Hepatocyte (in vitro differentiated cells): ENCODE results near the gene PARP1. TPM values are rescaled to one million over a fixed set of nuclear protein-coding genes. Genes with fewer than 3 reads are reported as not detected.

ENCODE experiments used
- DNase-seq: peaks from one replicate; pipeline ENCODE4 v3.0.0-alpha.2; 2016; ENCODE audit warnings: low spot score
- H2AFZ ChIP-seq: fragments of 200-600 bp; sonication (generic); 2 replicates; pipeline ENCODE4 v1.6.0; 2016; ENCODE audit warnings: antibody characterized with exemption, mild to moderate bottlenecking
- H3K27ac ChIP-seq: fragments of 200-600 bp; sonication (generic); 2 replicates; pipeline ENCODE4 v1.5.1; 2016; ENCODE audit warnings: mild to moderate bottlenecking
- H3K27me3 ChIP-seq: fragments of 200-600 bp; sonication (generic); 2 replicates; pipeline ENCODE4 v1.6.1; 2016
- H3K36me3 ChIP-seq: fragments of 200-600 bp; sonication (generic); replicated peaks from 2 replicates; pipeline ENCODE4 v1.5.1; 2016; ENCODE audit warnings: low read depth; ENCODE audit not compliant: insufficient read depth
- H3K4me1 ChIP-seq: fragments of 200-600 bp; sonication (generic); 2 replicates; pipeline ENCODE4 v1.5.1; 2016; ENCODE audit warnings: mild to moderate bottlenecking, moderate library complexity; ENCODE audit not compliant: insufficient read depth
- H3K4me2 ChIP-seq: fragments of 200-600 bp; sonication (generic); 2 replicates; pipeline ENCODE4 v1.6.0; 2016
- H3K4me3 ChIP-seq: fragments of 200-600 bp; sonication (generic); 2 replicates; pipeline ENCODE4 v1.5.1; 2016; ENCODE audit warnings: mild to moderate bottlenecking
- H3K79me2 ChIP-seq: fragments of 200-600 bp; sonication (generic); 2 replicates; pipeline ENCODE4 v1.6.0; 2017; ENCODE audit warnings: mild to moderate bottlenecking
- H3K9me2 ChIP-seq: fragments of 200-600 bp; sonication (generic); replicated peaks from 2 replicates; pipeline ENCODE4 v1.6.0; 2017; ENCODE audit warnings: mild to moderate bottlenecking; ENCODE audit not compliant: insufficient read depth
- H3K9me3 ChIP-seq: fragments of 200-600 bp; sonication (generic); 2 replicates; pipeline ENCODE4 v1.5.1; 2016; ENCODE audit warnings: low read depth, mild to moderate bottlenecking
- H4K20me1 ChIP-seq: fragments of 200-600 bp; sonication (generic); 2 replicates; pipeline ENCODE4 v1.6.0; 2016; ENCODE audit warnings: mild to moderate bottlenecking; ENCODE audit not compliant: insufficient read depth, poor library complexity, severe bottlenecking
- EZH2 ChIP-seq: fragments of 200-600 bp; sonication (generic); IDR thresholded peaks from 2 replicates; pipeline ENCODE4 v1.6.1; 2016; ENCODE audit warnings: antibody characterized with exemption, mild to moderate bottlenecking, borderline replicate concordance
- EZH2phosphoT487 ChIP-seq: fragments of 200-600 bp; sonication (generic); IDR thresholded peaks from one replicate; pipeline ENCODE4 v1.6.1; 2018; ENCODE audit warnings: antibody characterized with exemption, mild to moderate bottlenecking, low read depth, moderate library complexity; ENCODE audit not compliant: unreplicated experiment, severe bottlenecking
- WGBS: methylation state at CpG from one replicate; pipeline ENCODE4 v1.1.6; 2016; ENCODE audit warnings: low lambda C conversion rate; ENCODE audit errors: missing lambda C conversion rate; 5-methylcytosine and 5-hydroxymethylcytosine counted together
- polyA plus RNA-seq: library from polyadenylated mRNA; unstranded; fragments of >200 nt; fragmentation: Nextera tagmentation; extraction: Ambion mirVana; gene quantifications from 2 replicates; pipeline ENCODE4 v1.2.1, GENCODE V29; 2016
- total RNA-seq: library from RNA; depleted of rRNA; stranded (reverse); fragments of >200 nt; gene quantifications from 2 replicates; pipeline ENCODE4 v1.2.3, GENCODE V29; 2014
- TF ChIP-seq, protein P1 (sequence below): fragments of 200-600 bp; sonication (generic); IDR thresholded peaks from 2 replicates; pipeline ENCODE4 v1.5.1; 2016; ENCODE audit warnings: antibody characterized with exemption, mild to moderate bottlenecking; ENCODE audit not compliant: poor library complexity

Gene PARP1
- total and polyA plus RNA-seq, 2 experiments from 2014 or later, result 59.7 to 93.0 TPM

DNA sequence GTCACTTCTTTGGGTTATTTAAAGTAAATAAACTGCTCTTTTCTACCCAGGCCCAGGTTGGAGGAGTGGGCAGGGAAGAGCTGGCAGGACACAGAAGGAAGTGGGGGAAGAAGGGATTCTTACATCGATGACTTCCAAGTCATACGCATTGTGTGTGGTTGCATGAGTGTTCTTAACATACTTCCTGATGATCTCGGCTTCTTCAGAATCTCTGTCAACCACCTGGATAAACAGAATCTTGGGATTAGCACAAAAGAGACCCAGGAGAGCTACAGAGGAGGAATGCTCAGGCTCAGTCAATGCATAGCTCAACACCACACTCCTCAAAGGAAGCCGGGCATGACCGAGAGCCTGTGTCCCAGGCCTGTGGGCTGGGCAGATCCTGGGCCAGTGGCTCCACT, 42.1 kb downstream of the PARP1 start:
- no peak for DNase-seq
- no peak overlapping the region for H3K27ac ChIP-seq
- peaks cover 4% of the 10 kb centered on the region for H3K4me1 ChIP-seq
- H3K4me3 ChIP-seq, result no peak overlapping the region
- H4K20me1 ChIP-seq, result no peaks in the 10 kb centered on the region
- no peaks in the 10 kb centered on the region for H3K36me3 ChIP-seq
- H3K4me2 ChIP-seq, result no peak overlapping the region
- TF ChIP-seq EZH2phosphoT487 (no peak), EZH2 (no peak)
- TF ChIP-seq, protein P1, sequence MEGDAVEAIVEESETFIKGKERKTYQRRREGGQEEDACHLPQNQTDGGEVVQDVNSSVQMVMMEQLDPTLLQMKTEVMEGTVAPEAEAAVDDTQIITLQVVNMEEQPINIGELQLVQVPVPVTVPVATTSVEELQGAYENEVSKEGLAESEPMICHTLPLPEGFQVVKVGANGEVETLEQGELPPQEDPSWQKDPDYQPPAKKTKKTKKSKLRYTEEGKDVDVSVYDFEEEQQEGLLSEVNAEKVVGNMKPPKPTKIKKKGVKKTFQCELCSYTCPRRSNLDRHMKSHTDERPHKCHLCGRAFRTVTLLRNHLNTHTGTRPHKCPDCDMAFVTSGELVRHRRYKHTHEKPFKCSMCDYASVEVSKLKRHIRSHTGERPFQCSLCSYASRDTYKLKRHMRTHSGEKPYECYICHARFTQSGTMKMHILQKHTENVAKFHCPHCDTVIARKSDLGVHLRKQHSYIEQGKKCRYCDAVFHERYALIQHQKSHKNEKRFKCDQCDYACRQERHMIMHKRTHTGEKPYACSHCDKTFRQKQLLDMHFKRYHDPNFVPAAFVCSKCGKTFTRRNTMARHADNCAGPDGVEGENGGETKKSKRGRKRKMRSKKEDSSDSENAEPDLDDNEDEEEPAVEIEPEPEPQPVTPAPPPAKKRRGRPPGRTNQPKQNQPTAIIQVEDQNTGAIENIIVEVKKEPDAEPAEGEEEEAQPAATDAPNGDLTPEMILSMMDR, result no peak
- whole genome bisulfite sequencing, result 97% methylated on average over 5 of the region's 5 CpGs
- H3K79me2 ChIP-seq, result no peaks in the 10 kb centered on the region
- no peaks in the 10 kb centered on the region for H3K9me3 ChIP-seq
- no peaks in the 10 kb centered on the region for H3K27me3 ChIP-seq
- H2AFZ ChIP-seq, result no peak overlapping the region
- no peaks in the 10 kb centered on the region for H3K9me2 ChIP-seq

DNA sequence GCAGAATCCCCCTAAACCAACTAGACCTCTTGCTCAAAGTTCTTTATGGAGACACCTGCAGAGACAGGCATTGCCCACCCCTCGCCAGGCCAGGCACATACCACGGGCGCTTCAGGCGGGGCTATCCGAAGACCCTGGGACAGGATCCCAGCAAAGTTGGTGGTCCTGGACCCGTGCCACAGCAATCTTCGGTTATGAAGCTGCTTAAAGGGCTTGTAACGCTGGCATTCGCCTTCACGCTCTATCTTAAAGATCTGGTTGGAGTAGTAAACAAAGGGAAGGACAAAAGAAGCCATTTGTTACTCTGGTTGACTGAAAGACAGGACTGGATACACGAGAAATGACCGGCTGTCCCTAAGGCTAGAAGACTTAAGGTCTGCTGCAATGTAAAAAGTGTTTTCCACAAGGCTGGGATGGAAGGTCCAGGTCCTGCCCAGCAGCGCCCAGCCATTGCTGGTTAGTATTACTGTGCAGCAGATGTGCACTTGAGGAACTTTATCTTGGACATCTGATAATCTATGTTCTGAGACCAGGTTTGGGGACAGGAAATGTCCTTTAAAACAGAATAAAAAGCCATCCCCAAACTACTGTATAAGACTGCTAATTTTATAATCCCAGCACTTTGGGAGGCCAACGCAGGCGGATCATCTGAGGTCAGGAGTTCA, 42.9 kb downstream of the PARP1 start:
- H3K4me2 ChIP-seq, result no peak overlapping the region
- DNase-seq, result no peak
- no peaks in the 10 kb centered on the region for H3K9me2 ChIP-seq
- H3K27me3 ChIP-seq, result no peaks in the 10 kb centered on the region
- no peak overlapping the region for H2AFZ ChIP-seq
- TF ChIP-seq EZH2phosphoT487 (no peak), EZH2 (no peak)
- TF ChIP-seq, protein P1, result no peak
- no peaks in the 10 kb centered on the region for H3K9me3 ChIP-seq
- H3K4me3 ChIP-seq, result no peak overlapping the region
- no peaks in the 10 kb centered on the region for H3K79me2 ChIP-seq
- H3K4me1 ChIP-seq, result peaks cover 4% of the 10 kb centered on the region
- no peaks in the 10 kb centered on the region for H3K36me3 ChIP-seq
- WGBS, result 92% methylated on average over 15 of the region's 15 CpGs
- no peak overlapping the region for H3K27ac ChIP-seq
- no peaks in the 10 kb centered on the region for H4K20me1 ChIP-seq

DNA sequence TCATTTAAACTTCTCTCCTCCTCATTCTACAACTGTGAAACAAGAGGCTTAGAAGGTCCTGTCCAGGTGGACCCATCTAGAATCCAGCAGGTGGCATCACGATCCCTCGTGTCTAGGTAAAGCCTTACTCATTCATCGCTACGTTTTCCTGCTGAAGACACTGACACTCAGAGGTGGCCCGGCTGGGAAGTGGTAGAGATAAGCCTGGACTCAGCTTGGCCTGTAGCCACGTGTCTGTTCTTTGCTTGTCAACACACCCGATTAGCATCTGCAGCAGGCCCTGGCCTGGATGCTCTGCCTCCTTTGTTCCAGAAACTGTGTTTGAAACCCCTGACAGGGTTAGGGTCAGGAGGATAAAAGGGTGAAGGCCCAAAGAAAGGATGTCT, 43.4 kb downstream of the PARP1 start:
- no peak for DNase-seq
- no peak overlapping the region for H3K27ac ChIP-seq
- no peaks in the 10 kb centered on the region for H3K9me2 ChIP-seq
- no peaks in the 10 kb centered on the region for H3K9me3 ChIP-seq
- no peaks in the 10 kb centered on the region for H3K27me3 ChIP-seq
- 57% methylated on average over 7 of the region's 7 CpGs for WGBS
- H3K4me1 ChIP-seq, result peaks cover 4% of the 10 kb centered on the region
- H3K36me3 ChIP-seq, result no peaks in the 10 kb centered on the region
- H3K79me2 ChIP-seq, result no peaks in the 10 kb centered on the region
- H2AFZ ChIP-seq, result no peak overlapping the region
- no peak overlapping the region for H3K4me3 ChIP-seq
- no peak overlapping the region for H3K4me2 ChIP-seq
- no peaks in the 10 kb centered on the region for H4K20me1 ChIP-seq
- TF ChIP-seq EZH2phosphoT487 (no peak), EZH2 (no peak)
- TF ChIP-seq, protein P1, result no peak
